ENCODE results near the gene PRELP. TPM values are rescaled to one million over a fixed set of nuclear protein-coding genes. Genes with fewer than 3 reads are reported as not detected.

PRELP gene
- total and polyA plus RNA-seq, 2 donors (not counting 3 experiments of a cell fraction or from before 2014, with no cell fraction given): 0.01 TPM; not detected in 1

DNA sequence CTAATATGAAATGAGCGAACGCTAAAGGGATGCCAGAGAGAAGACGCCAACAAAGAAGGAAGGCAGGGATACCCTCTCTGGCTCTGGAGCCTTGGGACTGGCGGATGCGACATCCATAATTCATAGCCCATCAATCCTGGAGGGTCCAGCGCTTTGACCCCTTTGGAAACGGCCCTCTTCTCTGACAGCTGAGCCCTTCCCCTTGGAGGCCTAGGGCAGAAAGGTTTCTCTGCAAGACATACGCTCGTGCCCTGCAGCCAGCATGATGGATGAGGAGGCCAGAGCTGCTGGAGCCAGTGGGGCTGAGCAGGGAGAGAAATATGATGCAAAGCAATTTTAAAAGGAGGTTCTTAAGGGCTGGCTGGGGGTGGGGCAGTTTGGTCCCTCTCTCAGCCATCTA lies 40.6 kb downstream of the PRELP start:
- ChIA-PET POLR2A (no interaction called here), CTCF (interaction anchor here (1.8 kb wide), 1 partner anchor 186 kb away, joined by 8 read pairs; no protein-coding TSS in a partner anchor)
- H3K79me2 ChIP-seq (ENCODE audit: control insufficient read depth, insufficient read depth, low read length): no peaks in the 10 kb centered on the region
- H3K9me3 ChIP-seq (replicated peaks; ENCODE audit: control insufficient read depth, insufficient read depth, low read length): no peaks in the 10 kb centered on the region
- no peak overlapping the region for H3K9ac ChIP-seq (replicated peaks; ENCODE audit: extremely low read depth, insufficient read depth, low read length)
- H2AFZ ChIP-seq (ENCODE audit: low read depth, low read length): no peak overlapping the region
- H3K4me2 ChIP-seq (ENCODE audit: insufficient read depth, low read length): no peak overlapping the region
- FAIRE-seq: no peak
- DNase-seq (ENCODE audit: low read depth, low spot score): no peak
- H3K4me3 ChIP-seq (replicated peaks in 1 of 3; ENCODE audit: insufficient read depth in 1 of 3, low read depth in 1 of 3, low read length in 3 of 3): no peak overlapping the region
- TF ChIP-seq, protein P1, sequence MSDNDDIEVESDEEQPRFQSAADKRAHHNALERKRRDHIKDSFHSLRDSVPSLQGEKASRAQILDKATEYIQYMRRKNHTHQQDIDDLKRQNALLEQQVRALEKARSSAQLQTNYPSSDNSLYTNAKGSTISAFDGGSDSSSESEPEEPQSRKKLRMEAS (IDR thresholded peaks at IDR 0.05; ENCODE audit: insufficient read depth, insufficient read length): no peak
- no peak for TF ChIP-seq FOS (IDR thresholded peaks at IDR 0.05; ENCODE audit: borderline replicate concordance, insufficient read depth, low read length)
- no peaks in the 10 kb centered on the region for H4K20me1 ChIP-seq (replicated peaks; ENCODE audit: control insufficient read depth, extremely low read depth, insufficient read depth, low read length)
- no peaks in the 10 kb centered on the region for H3K27me3 ChIP-seq (ENCODE audit: control insufficient read depth in 2 of 2, insufficient read depth in 2 of 2, low read length in 2 of 2)
- intact Hi-C loops (cut with micrococcal nuclease) (no loop called here), dilution Hi-C loops (cut with MboI; ENCODE audit: extremely low pct_ligation_motif_present, low sequenced_read_pairs) (no loop called here)
- H3K4me1 ChIP-seq (ENCODE audit: control insufficient read depth, extremely low read depth, insufficient read depth, low read length): peaks cover 40% of the 10 kb centered on the region
- no peak overlapping the region for H3K27ac ChIP-seq (ENCODE audit: insufficient read depth, low read depth, low read length)
- no peaks in the 10 kb centered on the region for H3K36me3 ChIP-seq (ENCODE audit: control insufficient read depth in 2 of 2, extremely low read depth in 1 of 2, insufficient read depth in 2 of 2, low read length in 2 of 2)
- no TSS peak for BruUV-seq (replicated peaks)
- H3K9me1 ChIP-seq (replicated peaks; ENCODE audit: control insufficient read depth, extremely low read depth, insufficient read depth, low read length): no peaks in the 10 kb centered on the region

DNA sequence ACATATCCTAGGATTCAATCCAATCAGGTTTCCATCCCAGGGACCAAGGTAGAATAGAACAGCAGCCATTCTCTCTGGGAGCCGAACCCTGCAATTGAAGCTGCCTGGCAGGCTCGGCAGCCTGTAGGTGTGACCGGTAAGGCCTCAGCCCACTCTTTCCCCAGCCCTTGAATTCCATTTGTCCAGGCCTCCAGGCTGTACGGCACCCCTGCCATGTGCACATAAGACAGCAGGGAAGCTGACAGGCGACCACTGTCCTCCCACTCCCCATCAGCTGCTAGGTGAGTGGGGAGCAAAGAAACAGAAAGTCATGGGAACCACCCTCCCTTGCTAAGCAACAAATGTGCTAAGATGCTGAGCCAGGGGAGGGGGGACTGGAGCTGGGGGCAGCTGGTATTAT lies 41.3 kb downstream of the PRELP start:
- no peaks in the 10 kb centered on the region for H4K20me1 ChIP-seq (replicated peaks; ENCODE audit: control insufficient read depth, extremely low read depth, insufficient read depth, low read length)
- H3K9me1 ChIP-seq (replicated peaks; ENCODE audit: control insufficient read depth, extremely low read depth, insufficient read depth, low read length): no peaks in the 10 kb centered on the region
- H3K79me2 ChIP-seq (ENCODE audit: control insufficient read depth, insufficient read depth, low read length): no peaks in the 10 kb centered on the region
- H3K27me3 ChIP-seq (ENCODE audit: control insufficient read depth in 2 of 2, insufficient read depth in 2 of 2, low read length in 2 of 2): no peaks in the 10 kb centered on the region
- H3K4me1 ChIP-seq (ENCODE audit: control insufficient read depth, extremely low read depth, insufficient read depth, low read length): peaks cover 33% of the 10 kb centered on the region
- CTCF ChIA-PET: interaction anchor here (0.8 to 1.8 kb wide), 3 partner anchors 9 to 185 kb away, joined by 3 to 8 read pairs (median 3); no protein-coding TSS in a partner anchor
- H3K9ac ChIP-seq (replicated peaks; ENCODE audit: extremely low read depth, insufficient read depth, low read length): no peak overlapping the region
- no peaks in the 10 kb centered on the region for H3K9me3 ChIP-seq (replicated peaks; ENCODE audit: control insufficient read depth, insufficient read depth, low read length)
- H3K4me2 ChIP-seq (ENCODE audit: insufficient read depth, low read length): no peak overlapping the region
- DNase-seq (ENCODE audit: low read depth, low spot score) (no peak), FAIRE-seq (no peak)
- no peaks in the 10 kb centered on the region for H3K36me3 ChIP-seq (ENCODE audit: control insufficient read depth in 2 of 2, extremely low read depth in 1 of 2, insufficient read depth in 2 of 2, low read length in 2 of 2)
- no peak overlapping the region for H2AFZ ChIP-seq (ENCODE audit: low read depth, low read length)
- intact Hi-C loops (cut with micrococcal nuclease): no loop called here
- no TSS peak for BruUV-seq (replicated peaks)
- TF ChIP-seq EZH2 (IDR thresholded peaks at IDR 0.05; ENCODE audit: borderline replicate concordance, low read depth, low read length, severe bottlenecking) (no peak), MYC (IDR thresholded peaks at IDR 0.05; ENCODE audit: low read depth, low read length) (no peak), GATA2 (IDR thresholded peaks at IDR 0.05; ENCODE audit: insufficient read depth, insufficient read length, low read depth, low read length) (no peak), POLR2A (IDR thresholded peaks at IDR 0.05; ENCODE audit: low read depth, low read length) (no peak), POLR2AphosphoS5 (IDR thresholded peaks at IDR 0.05; ENCODE audit: insufficient read depth, low read depth, low read length) (no peak), JUN (IDR thresholded peaks at IDR 0.05; ENCODE audit: borderline replicate concordance, insufficient read depth, insufficient read length, low read depth) (no peak), FOS (IDR thresholded peaks at IDR 0.05; ENCODE audit: borderline replicate concordance, insufficient read depth, low read length) (no peak)
- TF ChIP-seq, protein P2, sequence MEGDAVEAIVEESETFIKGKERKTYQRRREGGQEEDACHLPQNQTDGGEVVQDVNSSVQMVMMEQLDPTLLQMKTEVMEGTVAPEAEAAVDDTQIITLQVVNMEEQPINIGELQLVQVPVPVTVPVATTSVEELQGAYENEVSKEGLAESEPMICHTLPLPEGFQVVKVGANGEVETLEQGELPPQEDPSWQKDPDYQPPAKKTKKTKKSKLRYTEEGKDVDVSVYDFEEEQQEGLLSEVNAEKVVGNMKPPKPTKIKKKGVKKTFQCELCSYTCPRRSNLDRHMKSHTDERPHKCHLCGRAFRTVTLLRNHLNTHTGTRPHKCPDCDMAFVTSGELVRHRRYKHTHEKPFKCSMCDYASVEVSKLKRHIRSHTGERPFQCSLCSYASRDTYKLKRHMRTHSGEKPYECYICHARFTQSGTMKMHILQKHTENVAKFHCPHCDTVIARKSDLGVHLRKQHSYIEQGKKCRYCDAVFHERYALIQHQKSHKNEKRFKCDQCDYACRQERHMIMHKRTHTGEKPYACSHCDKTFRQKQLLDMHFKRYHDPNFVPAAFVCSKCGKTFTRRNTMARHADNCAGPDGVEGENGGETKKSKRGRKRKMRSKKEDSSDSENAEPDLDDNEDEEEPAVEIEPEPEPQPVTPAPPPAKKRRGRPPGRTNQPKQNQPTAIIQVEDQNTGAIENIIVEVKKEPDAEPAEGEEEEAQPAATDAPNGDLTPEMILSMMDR (IDR thresholded peaks at IDR 0.05; ENCODE audit: extremely low read depth in 1 of 2, insufficient read depth in 1 of 2, low read depth in 1 of 2, low read length in 2 of 2): no peak
- no peak overlapping the region for H3K4me3 ChIP-seq (replicated peaks in 1 of 3; ENCODE audit: insufficient read depth in 1 of 3, low read depth in 1 of 3, low read length in 3 of 3)
- no peak overlapping the region for H3K27ac ChIP-seq (ENCODE audit: insufficient read depth, low read depth, low read length)
- dilution Hi-C loops (cut with MboI; ENCODE audit: extremely low pct_ligation_motif_present, low sequenced_read_pairs): no loop called here
- POLR2A ChIA-PET: no interaction called here

All from endothelial cell of umbilical vein (primary cell).